NCI-H345 treated with DMSO at 0.1 percent for 48 hours (cell line): ENCODE measurements around the gene CCNE1.
A peak's percentile ranks its signal among the peaks of the same experiment; 100 is the strongest.
"Not testable (repeated sequence)": the region's sequence is repeated elsewhere in the genome, so short reads cannot be mapped to it uniquely, and the experiment has no call there.

Experiments
- DNase-seq: peaks from one replicate; lab custom pipeline; 2025; ENCODE audit not compliant: unreplicated experiment; lab: John Stamatoyannopoulos, UW

The CCNE1 gene

GRCh38 chr19:29785955-29786589 lies 25.7 kb upstream of the CCNE1 start:
- DNase-seq: no peak

DNA sequence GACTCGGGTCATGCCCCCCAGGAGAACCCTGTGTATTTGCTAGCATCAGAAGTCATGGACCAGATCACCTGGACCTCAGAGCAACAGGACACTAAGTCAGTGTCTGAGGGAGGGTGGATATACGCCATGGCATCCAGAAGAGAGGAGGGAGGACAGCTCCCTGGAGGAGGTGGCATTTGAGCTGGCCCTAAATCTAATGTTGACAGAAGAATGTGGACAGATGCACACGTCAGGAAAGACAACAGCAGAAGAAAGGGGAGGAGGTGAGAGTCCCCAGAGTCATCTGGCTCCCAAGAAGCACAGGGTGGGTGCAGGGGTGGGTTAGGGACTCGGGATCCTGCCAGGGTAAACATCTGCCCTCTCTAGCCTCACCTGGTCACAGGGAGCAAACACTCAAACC lies 24.5 kb upstream of the CCNE1 start:
- DNase-seq: no peak

- no peak for DNase-seq
Observed at GRCh38 chr19:29789007-29789406, 22.8 kb upstream of the CCNE1 start.

GRCh38 chr19:29793116-29793727 lies 18.6 kb upstream of the CCNE1 start:
- DNase-seq: no peak

DNA sequence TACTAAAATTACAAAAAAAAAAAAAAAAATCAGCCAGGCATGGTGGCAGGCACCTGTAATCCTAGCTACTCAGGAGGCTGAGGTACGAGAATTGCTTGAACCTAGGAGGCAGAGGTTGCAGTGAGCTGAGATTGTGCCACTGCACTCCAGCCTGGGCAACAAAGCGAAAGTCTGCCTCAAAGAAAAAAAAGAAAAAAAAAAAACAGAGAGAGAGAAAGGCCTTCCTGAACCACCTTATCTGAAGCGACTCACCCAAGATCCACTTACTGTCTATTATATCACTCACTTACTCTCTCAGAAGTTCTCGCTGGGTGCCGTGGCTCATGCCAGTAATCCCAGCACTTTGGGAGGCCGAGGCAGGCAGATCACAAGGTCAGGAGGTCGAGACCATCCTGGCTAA lies 17.3 kb upstream of the CCNE1 start:
- not testable (repeated sequence) for DNase-seq

DNA sequence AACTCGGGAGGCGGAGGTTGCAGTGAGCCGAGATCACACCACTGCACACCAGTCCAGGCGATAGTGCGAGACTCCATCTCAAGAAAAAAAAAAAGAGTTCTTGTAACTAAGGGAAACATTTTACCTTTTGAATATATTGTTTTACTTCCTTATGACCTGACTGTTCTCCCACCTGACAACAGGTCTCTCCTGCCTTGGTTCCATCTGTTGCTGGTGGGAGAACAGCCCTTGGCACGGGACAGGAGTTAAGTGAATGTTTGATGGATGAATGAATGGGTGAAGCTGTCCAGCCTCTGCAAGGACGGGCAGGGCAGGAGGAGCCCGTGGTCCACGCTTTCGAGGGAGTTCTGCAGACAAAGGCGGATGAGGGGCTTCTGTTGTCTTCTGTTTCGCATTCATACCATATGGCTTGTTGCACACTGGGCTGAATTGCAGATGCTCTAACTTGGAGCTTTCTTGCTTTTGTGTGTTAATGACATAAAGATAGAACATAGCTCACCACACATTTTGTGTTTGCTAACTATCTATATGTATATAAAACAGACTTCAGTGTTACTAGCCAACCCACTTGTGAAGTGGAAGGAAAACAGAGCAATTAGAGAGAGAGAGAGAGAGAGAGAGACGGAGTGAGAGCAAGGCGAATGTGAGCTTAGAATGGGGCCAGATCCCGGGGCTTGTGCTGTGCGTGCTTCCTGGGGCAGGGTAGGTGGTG lies 16.2 kb upstream of the CCNE1 start:
- DNase-seq: no peak

GRCh38 chr19:29796173-29796573 lies 15.6 kb upstream of the CCNE1 start:
- DNase-seq: no peak

DNA sequence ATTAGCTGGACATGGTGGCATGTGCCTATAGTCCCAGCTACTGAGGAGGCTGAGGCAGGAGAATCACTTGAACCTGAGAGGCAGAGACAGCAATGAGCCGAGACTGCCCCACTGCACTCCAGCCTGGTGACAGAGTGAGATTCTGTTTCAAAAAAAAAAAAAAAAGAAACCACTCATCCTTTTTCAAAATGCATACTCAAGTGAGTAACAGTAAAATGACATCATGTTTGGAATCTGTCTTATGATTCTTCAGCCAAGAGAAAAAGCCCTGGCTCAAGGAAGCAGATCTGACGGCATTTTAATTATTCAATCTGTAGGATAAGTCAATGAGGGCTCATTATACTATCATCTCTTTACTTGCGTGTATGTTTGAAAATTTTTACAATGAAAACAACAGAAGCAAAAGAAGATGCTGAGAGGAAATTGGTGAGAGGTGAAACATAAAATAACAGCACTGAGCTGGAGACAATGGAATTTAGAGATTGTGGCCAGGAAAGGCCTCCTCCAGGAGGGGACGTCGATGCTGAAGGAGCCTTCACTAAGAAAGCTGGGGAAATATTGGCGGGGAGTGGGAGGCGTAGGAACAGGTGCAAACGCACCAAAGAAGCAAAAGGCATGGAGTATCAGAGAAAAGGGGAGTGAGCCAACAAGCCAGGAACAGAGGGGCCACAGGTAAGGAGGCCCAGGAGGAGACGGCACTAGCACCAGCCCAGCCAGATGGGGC lies 12.9 kb upstream of the CCNE1 start:
- no peak for DNase-seq

DNA sequence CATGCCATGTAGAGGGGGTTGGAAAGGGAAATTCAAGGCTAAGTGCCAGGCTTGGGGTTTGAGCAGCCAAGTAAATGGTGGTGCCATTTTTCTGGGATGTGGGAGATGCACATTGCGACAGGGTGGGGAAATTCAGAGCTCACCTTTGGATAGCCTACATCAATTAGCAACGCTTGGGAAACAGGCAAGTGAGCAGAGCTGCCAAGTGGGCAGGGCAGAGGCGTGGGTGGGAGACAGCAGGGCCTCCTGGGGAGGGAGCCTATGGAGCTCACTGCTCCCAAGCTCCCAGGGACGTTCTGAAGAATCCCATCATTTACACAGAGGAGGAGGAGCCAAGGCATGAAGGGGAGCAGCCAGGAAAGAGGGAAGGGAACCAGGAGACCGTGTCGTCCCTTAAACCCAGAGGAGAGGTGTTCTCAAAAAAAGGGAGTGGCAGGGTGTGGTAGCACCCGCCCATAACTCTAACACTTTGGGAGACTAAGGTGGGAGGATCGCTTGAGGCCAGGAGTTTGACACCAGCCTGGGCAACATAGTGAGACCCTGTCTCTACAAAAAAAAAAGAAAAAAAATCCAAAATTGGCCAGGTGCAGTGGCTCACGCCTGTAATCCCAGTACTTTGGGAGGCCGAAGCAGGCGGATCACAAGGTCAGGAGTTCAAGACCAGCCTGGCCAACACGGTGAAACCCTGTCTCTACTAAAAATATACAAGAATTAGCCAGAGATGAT lies 11.5 kb upstream of the CCNE1 start:
- DNase-seq: no peak

GRCh38 chr19:29803951-29804350 lies 7.8 kb upstream of the CCNE1 start:
- not testable (repeated sequence) for DNase-seq

DNA sequence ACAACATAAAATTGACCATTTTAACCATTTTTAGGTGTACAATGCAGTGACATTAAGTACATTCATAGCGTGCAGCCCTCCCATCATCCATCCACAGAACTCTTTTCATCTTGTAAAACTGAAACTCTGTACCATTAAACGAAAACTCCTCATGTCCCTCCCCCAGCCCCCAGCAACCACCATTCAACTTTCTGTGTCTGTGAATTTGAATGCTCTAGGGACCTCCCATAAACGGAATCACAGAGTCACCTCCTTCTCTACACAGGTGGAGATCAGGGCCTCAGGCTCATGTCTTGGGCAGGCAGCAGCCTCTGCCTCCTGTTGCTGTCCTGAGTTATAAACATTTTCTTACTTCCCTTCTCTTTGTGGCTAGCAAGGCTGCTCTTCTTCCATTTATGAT lies 7.3 kb upstream of the CCNE1 start:
- DNase-seq: no peak

GRCh38 chr19:29805031-29805965 lies 6.5 kb upstream of the CCNE1 start:
- DNase-seq: no peak

- DNase-seq: no peak
Observed at GRCh38 chr19:29806098-29806866, 5.5 kb upstream of the CCNE1 start.

- DNase-seq: no peak
Observed at GRCh38 chr19:29807178-29807577, 4.6 kb upstream of the CCNE1 start.

GRCh38 chr19:29807870-29808405 lies 3.9 kb upstream of the CCNE1 start:
- DNase-seq: no peak

DNA sequence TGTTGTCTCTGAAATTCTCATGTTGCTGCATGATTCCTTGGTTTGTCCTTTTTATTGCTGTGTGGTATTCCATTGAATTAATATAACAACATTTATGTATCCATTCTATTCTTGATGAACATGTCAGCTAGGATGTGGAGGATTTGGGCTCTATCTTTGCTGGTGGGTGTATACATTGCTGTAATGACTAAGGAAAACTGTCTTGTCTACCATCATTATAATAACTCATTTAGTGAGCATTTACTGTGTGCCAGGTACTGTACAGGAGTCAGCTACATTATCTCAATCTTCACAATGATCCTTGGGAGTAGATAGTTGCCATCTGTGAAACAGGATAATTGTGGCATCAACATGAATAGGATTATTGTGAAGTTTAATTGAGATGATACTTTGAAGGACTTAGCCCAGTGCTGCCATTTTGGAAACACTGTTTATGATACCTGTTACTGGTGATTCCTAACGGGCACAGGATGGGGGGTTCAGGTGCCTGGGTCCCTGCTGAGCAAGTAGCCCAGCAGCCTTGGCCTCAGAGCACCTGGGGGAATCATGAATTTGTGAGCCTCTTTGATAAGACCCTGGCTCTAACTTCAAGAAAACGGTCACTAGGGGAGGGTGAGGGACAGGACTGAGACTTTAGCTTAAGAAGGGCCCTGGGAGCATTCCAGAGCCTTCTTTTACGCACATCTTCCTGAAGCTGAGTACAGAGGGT lies 1.8 kb upstream of the CCNE1 start:
- DNase-seq: no peak

- DNase-seq: peak; percentile 30
Observed at GRCh38 chr19:29810504-29810871, 1.3 kb upstream of the CCNE1 start.

GRCh38 chr19:29812080-29812880 lies 489 bp downstream of the CCNE1 start:
- DNase-seq: no peak
